Suprapubic skin (tissue), 4 donors: Measurements from ENCODE around the gene MNS1.

Source experiments
- EP300 ChIP-seq: sonication (generic); formaldehyde crosslinking; IDR thresholded peaks from one replicate; pipeline ENCODE4 v1.6.1; 2017; ENCODE audit warnings: antibody characterized with exemption
- POLR2A ChIP-seq, 2 donors: fragments of 450-650 bp; IDR thresholded peaks; one replicate each; pipeline ENCODE4 v1.6.1; 2017; ENCODE audit warnings: antibody characterized with exemption in 2 of 2, mild to moderate bottlenecking in 2 of 2, moderate library complexity in 2 of 2
- POLR2AphosphoS5 ChIP-seq, 3 donors: sonication (generic); formaldehyde crosslinking; IDR thresholded peaks; one replicate each; pipeline ENCODE4 v1.6.1; 2017; ENCODE audit warnings: antibody characterized with exemption in 3 of 3
- TF ChIP-seq, protein P1 (sequence below), 2 donors: fragments of 200-600 bp in 1 of 2; fragments of 450-650 bp in 1 of 2; sonication (generic) in 1 of 2; IDR thresholded peaks; one replicate each; pipeline ENCODE4 v1.5.1; 2016 to 2019; ENCODE audit warnings: antibody characterized with exemption in 2 of 2, mild to moderate bottlenecking in 1 of 2, moderate library complexity in 1 of 2

- TF ChIP-seq, protein P1, sequence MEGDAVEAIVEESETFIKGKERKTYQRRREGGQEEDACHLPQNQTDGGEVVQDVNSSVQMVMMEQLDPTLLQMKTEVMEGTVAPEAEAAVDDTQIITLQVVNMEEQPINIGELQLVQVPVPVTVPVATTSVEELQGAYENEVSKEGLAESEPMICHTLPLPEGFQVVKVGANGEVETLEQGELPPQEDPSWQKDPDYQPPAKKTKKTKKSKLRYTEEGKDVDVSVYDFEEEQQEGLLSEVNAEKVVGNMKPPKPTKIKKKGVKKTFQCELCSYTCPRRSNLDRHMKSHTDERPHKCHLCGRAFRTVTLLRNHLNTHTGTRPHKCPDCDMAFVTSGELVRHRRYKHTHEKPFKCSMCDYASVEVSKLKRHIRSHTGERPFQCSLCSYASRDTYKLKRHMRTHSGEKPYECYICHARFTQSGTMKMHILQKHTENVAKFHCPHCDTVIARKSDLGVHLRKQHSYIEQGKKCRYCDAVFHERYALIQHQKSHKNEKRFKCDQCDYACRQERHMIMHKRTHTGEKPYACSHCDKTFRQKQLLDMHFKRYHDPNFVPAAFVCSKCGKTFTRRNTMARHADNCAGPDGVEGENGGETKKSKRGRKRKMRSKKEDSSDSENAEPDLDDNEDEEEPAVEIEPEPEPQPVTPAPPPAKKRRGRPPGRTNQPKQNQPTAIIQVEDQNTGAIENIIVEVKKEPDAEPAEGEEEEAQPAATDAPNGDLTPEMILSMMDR (IDR thresholded peaks at IDR 0.05) = no peak
- TF ChIP-seq EP300 (no peak), POLR2A (IDR thresholded peaks at IDR 0.05) (no peak), POLR2AphosphoS5 (IDR thresholded peaks at IDR 0.05) (peak in 2 of 3 donors; percentile 19 to 38)
Observed at GRCh38 chr15:56464893-56465520, at the start of gene MNS1.
